Thoracic aorta (tissue), 2 donors: Measurements from ENCODE around the gene IFITM2. TPM values are rescaled to one million over a fixed set of nuclear protein-coding genes. Genes with fewer than 3 reads are reported as not detected.
A peak's percentile ranks its signal among the peaks of the same experiment; 100 is the strongest.

Source experiments
- ATAC-seq: fragments of 150-250 bp; one replicate; pipeline ENCODE4 v1.8.0; 2017; ENCODE audit warnings: low read depth; ENCODE audit not compliant: insufficient number of reproducible peaks, low FRiP score
- DNase-seq: peaks from one replicate; pipeline ENCODE4 v3.0.0-alpha.2; 2020; ENCODE audit warnings: low spot score
- H3K27ac ChIP-seq, 2 donors: fragments of 200-600 bp; sonication (generic); 1 replicate in 1 of 2; 2 replicates in 1 of 2; pipeline ENCODE4 v1.5.1; 2016; ENCODE audit warnings: mild to moderate bottlenecking in 2 of 2, moderate library complexity in 2 of 2
- H3K27me3 ChIP-seq: fragments of 200-600 bp; sonication (generic); replicated peaks from 2 replicates; pipeline ENCODE4 v1.6.0; 2016; ENCODE audit warnings: mild to moderate bottlenecking; ENCODE audit not compliant: insufficient read depth
- H3K36me3 ChIP-seq: fragments of 200-600 bp; sonication (generic); one replicate; pipeline ENCODE4 v1.5.1; 2016
- H3K4me1 ChIP-seq, 2 donors: fragments of 200-600 bp; sonication (generic); 1 replicate in 1 of 2; 2 replicates in 1 of 2; pipeline versions ENCODE4 v1.5.1 to v1.6.0; 2016; ENCODE audit warnings: low read depth in 2 of 2, mild to moderate bottlenecking in 1 of 2; ENCODE audit not compliant: control insufficient read depth in 1 of 2
- H3K4me3 ChIP-seq: fragments of 200-600 bp; sonication (generic); 2 replicates; pipeline ENCODE4 v1.5.1; 2016; ENCODE audit warnings: mild to moderate bottlenecking
- H3K9me3 ChIP-seq: fragments of 200-600 bp; sonication (generic); 2 replicates; pipeline ENCODE4 v1.5.1; 2016
- total RNA-seq, 2 donors: library from RNA; depleted of rRNA; stranded (reverse); fragments of >200 nt; gene quantifications; one replicate each; pipeline versions ENCODE4 v1.1.0 to v1.2.3, GENCODE V29; 2016
- TF ChIP-seq, protein P1 (sequence below): fragments of 200-600 bp; sonication (generic); IDR thresholded peaks from one replicate; pipeline ENCODE4 v1.5.1; 2019; ENCODE audit warnings: antibody characterized with exemption

The IFITM2 gene
- total RNA-seq, 2 donors from 2014 or later, result 275 to 477 TPM

- Histone ChIP-seq H3K4me3 (no peak overlapping the region), H3K27ac (no peak overlapping the region), H3K9me3 (no peaks in the 10 kb centered on the region), H3K4me1 (peaks cover 18 to 48% of the 10 kb centered on the region in 2 donors), H3K36me3 (no peaks in the 10 kb centered on the region), H3K27me3 (no peaks in the 10 kb centered on the region)
- TF ChIP-seq, protein P1, sequence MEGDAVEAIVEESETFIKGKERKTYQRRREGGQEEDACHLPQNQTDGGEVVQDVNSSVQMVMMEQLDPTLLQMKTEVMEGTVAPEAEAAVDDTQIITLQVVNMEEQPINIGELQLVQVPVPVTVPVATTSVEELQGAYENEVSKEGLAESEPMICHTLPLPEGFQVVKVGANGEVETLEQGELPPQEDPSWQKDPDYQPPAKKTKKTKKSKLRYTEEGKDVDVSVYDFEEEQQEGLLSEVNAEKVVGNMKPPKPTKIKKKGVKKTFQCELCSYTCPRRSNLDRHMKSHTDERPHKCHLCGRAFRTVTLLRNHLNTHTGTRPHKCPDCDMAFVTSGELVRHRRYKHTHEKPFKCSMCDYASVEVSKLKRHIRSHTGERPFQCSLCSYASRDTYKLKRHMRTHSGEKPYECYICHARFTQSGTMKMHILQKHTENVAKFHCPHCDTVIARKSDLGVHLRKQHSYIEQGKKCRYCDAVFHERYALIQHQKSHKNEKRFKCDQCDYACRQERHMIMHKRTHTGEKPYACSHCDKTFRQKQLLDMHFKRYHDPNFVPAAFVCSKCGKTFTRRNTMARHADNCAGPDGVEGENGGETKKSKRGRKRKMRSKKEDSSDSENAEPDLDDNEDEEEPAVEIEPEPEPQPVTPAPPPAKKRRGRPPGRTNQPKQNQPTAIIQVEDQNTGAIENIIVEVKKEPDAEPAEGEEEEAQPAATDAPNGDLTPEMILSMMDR, result no peak
- ATAC-seq (no peak), DNase-seq (no peak)
These were observed 43.2 kb downstream of the IFITM2 start for GRCh38 chr11:350723-351255.

DNA sequence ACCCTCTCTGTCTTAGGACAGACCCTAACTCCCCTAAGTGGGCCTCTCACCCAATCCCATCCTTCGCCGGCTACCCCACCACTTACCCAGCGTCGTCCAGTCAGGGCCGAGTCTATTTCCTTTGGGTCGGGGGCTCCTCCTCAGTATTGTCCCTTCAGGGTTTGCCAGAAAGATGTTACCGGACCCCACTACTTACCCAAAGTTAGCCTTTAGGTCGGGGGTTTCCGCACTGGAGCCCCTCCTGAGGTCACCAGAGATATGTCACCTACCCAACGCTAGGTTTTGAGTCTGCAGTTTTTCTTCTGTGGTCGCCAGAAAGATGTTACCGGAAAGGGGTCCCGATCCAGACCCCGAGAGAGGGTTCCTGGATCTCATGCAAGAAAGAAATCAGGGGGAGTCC is 43.8 kb downstream of the IFITM2 start:
- H3K27ac ChIP-seq, result no peak overlapping the region
- no peak for DNase-seq
- peaks cover 18 to 48% of the 10 kb centered on the region in 2 donors for H3K4me1 ChIP-seq
- no peaks in the 10 kb centered on the region for H3K27me3 ChIP-seq
- no peak for ATAC-seq
- TF ChIP-seq, protein P1, result no peak
- H3K36me3 ChIP-seq, result no peaks in the 10 kb centered on the region
- H3K4me3 ChIP-seq, result no peak overlapping the region
- H3K9me3 ChIP-seq, result no peaks in the 10 kb centered on the region

GRCh38 chr11:352456-353031 is 44.9 kb downstream of the IFITM2 start:
- H3K4me1 ChIP-seq, result peaks cover 18 to 48% of the 10 kb centered on the region in 2 donors
- H3K9me3 ChIP-seq, result no peaks in the 10 kb centered on the region
- DNase-seq (no peak), ATAC-seq (no peak)
- no peaks in the 10 kb centered on the region for H3K27me3 ChIP-seq
- H3K27ac ChIP-seq, result peak overlapping the region; percentile 99
- H3K36me3 ChIP-seq, result no peaks in the 10 kb centered on the region
- TF ChIP-seq, protein P1, result no peak
- no peak overlapping the region for H3K4me3 ChIP-seq

DNA sequence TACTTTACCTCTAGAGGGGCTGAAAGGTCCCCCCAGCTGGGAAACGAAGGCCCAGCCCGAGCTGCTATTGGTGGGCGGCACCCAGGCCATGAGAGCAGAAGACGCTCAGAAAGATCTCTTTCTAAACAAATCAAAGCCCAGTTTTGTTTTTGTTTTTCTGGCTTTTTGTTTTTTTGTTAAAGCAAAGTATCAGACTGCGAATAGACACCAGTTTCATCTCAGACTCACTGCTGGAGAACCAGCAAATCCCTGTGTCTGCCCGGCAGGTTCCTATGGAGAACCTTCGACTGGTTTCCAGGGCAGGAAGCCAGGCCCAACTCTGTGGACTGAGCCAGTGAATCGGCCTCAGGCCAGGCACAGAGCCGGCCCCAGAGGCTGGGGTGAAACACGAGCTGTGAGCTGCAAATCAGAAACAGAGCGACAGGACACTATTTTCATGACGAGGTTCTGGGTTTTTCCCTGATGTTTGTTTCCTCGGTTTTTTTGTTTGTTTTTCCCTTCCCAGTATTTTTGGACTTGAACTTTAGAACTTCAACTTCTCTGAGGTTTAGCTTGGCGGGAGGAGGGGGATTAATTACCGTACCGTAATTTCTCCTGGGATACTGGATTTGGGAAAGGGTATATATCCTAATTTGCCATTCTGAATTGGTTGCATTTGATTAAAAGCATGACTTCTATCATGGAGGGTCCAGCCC is 45.7 kb downstream of the IFITM2 start:
- ATAC-seq, result peak; percentile 54
- no peaks in the 10 kb centered on the region for H3K36me3 ChIP-seq
- peak overlapping the region; percentile 21 for H3K4me3 ChIP-seq
- peak; percentile 67 for DNase-seq
- H3K9me3 ChIP-seq, result no peaks in the 10 kb centered on the region
- TF ChIP-seq, protein P1, result no peak
- H3K4me1 ChIP-seq, result peaks cover 18 to 44% of the 10 kb centered on the region in 2 donors
- peak overlapping the region; percentile 99 for H3K27ac ChIP-seq
- no peaks in the 10 kb centered on the region for H3K27me3 ChIP-seq
